GM18517 (cell line): Measurements from ENCODE around the gene CUL7.
"Not testable (repeated sequence)": the region's sequence is repeated elsewhere in the genome, so short reads cannot be mapped to it uniquely, and the experiment has no call there.

Experiments used
- ATAC-seq: cut with Tn5 transposase; IDR thresholded peaks from one replicate; pipeline ENCODE4 v1.9.1; 2021; ENCODE audit warnings: mild to moderate bottlenecking, moderate library complexity; ENCODE audit not compliant: unreplicated experiment

The CUL7 gene

DNA sequence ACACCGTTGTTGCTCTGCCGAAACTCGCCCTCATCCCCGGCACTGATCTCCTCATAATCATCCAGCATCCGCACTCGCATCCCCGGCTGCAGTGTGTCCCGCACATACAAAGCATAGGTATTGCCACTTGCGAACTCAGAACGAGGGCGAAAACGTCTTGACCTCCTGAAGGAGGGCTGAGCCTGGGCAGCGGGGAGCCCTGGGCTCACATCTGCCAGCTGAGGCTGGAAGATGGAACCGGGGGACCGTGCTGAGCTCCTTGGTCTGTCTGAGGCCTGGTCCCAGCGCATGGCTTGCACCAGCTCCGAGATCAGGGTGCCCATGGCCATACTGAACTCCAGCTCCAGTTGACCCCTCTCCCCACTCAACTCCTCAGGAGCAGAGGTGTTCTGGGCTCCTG is 2.7 kb downstream of the CUL7 start:
- ATAC-seq: no peak

DNA sequence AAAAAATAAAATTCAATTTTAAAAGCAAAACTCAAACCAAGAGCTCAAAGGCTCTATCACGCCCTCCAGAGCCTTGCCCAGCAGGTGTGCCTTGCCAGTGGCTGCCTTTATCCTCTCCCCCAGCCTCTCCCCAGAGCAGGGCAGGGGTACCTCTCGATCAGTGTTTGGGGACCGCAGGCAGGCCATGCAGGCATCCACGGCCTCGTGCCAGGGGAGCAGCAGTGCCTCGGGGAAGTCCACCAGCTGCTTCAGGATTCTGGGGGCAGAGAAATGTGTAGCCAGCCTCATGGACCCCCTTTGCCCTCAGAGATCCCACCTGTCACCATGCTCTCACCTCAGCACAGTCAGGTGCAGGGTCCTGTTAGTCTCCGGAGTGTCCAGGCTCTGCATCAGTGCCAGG is 5.7 kb downstream of the CUL7 start:
- ATAC-seq: no peak

DNA sequence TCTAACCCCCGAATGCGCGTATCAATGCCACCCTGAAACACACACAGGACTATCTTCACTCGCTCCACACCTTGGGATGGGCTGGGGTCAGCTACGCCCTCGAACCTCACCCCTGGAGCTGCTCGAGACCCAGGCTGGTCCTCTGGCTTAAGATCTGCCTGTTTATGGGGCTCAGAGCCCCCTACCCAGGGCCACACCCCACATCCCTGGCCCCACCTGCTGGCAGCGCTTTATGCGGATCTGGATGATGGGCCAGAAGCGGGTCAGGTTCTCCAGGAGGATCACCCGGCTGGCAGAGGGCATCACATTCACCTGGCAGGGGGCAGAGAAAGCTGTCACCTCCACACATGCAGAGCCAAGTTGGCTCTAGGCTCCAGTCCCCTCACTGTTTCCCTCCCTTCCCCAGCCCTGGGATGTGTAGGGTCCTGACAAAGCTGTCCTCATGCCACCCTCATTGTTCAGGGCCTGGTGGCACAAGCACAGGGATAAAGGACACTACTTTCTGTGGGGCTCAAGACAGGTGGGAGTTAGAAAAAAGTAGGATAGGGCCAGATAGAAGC is 8.2 kb downstream of the CUL7 start:
- ATAC-seq: no peak

DNA sequence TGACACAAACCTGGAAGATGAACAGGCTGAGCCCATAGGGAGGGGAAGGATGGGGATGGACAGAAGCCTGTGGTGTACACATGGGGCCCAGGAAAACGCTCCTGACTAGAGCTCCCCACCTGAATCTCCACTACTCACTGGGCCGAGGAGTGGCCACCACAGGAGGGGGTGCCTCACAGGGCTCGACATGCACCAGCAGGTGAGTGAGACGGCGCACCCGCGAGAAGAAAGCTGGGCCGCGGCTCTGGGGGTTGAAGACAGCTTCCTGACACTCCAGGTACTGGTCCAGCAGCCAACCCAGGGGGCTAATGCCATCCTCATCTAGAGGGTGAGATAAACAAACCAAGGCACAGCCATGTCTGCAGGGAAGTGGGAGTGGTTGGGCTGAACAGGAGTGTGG is 10.3 kb downstream of the CUL7 start:
- ATAC-seq: no peak

DNA sequence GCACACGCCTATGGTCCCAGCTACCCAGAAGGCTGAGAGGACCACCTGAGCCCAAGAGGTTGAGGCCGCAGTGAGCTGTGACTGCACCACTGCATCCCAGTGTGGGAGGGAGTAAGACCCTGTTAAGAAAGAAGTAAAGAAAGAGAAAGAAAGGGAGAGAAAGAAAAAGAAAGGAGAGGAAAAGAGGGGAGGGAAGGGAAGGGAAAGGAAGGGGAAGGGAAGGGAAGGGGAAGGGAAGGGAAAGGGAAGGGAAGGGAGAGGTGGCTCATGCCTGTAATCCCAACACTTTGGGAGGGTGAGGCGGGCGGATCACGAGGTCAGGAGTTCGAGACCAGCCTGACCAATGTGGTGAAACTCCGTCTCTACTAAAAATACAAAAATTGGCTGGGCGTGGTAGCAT is 12.2 kb downstream of the CUL7 start:
- ATAC-seq: not testable (repeated sequence)

DNA sequence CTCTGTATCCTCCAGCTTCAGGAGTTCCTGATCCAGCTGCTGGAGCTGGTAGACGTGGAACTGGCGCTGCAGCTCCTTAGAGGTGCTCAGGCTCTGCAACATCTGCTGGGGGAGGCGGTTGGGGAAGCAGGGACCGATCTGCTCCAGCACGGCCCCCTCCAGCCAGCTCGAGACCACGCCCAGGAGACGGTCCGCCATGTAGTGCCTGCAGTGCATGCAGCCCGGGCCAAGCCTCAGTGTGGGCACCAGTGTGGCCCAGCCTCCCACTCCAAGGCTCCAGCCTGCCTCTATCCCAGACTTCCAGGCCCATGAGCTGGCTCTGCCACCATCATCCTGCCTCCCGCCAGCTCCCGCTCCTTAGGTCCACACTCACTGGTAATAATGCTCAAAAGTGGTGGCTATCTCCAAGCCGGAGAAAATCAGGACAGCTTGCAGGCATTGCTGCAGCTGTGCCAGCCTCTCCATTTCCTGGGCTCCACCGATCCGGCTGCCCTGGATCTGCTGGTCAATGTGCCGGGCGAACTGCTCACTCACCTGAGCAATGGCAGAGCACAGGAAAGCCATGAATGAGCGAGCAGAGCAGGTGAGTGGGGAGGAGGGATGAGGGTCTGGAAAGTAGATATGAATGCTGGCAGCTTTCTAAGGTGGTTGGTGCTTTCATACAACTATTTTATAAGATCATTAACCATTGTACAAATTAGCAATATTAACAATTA is 13.0 kb downstream of the CUL7 start:
- ATAC-seq: no peak

DNA sequence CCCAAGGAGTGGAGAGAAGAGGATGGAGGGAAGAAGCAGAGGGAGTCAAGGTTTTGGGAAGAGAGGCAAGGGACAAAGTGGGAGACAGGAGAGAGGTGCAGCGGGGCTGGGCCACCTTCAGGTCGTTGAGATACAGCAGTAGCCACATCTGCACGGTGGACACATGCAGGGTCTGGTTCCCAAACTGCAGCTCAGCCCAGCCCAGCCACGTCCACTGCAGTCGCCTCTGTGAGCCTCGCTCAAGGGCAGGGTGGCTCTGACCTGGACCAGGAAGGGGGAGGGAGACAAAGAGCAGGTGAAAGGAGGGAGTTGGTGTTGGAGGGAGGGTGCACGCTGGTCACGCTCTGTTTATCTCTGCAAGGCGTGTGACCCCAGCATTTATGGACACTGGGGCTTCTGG is 14.9 kb downstream of the CUL7 start:
- ATAC-seq: no peak

DNA sequence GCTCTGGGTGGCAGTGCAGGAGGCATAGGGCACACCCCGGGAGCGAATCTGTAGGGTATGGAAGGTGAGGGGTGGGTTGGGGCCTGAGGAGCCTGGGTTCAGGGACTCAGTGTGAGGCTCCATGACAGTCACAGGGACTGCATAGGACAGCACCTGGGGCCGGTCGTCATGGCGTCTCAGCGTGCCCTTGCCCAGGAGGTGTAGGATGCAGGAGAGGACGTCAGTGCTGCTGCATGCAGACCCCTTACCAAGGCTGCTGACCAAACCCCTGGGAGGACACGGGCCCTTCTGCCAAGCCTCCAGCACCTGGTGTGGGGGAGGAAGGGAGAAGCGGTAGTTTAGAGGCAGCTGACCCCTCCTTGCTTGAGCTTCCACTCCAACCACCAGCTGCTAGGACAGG is 15.9 kb downstream of the CUL7 start:
- no peak for ATAC-seq

DNA sequence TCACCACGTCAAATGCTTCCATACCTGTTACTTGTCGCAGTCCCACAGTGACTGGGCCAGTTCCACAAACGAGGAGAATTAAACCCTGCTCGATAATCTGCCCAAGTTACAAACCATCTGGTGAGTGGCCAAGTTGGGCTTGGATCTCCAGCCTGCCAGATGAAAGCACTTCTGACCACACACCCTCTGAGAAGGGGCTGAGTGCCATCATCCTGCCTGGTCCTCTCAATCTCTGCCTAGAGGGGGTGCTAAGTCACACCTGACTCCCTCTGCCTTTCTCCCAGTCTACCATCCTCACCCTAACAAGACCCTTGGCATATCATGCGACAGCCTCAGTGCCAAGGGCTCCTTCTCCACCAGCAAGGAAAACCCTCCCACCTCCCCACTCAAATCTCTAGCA is 16.5 kb downstream of the CUL7 start:
- no peak for ATAC-seq

DNA sequence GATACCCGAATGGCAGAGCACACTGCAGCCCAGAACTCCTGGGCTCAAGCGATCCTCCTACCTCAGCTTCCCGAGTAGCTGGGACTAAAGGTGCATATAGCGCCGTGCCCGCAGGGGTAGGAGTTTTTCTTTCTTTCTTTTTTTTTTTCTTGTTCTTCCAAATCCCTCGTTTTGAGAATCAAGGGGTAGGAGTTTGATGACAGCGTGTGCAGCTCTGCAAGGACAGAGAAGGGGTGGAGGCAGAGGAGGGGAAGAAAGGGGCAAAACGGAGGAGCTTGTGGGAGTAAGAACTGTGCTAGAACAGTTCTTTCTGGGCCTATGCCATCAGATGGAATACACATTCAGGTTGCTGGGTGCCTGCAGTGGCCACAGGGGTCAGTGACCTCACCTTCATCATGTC is 16.9 kb downstream of the CUL7 start:
- no peak for ATAC-seq

DNA sequence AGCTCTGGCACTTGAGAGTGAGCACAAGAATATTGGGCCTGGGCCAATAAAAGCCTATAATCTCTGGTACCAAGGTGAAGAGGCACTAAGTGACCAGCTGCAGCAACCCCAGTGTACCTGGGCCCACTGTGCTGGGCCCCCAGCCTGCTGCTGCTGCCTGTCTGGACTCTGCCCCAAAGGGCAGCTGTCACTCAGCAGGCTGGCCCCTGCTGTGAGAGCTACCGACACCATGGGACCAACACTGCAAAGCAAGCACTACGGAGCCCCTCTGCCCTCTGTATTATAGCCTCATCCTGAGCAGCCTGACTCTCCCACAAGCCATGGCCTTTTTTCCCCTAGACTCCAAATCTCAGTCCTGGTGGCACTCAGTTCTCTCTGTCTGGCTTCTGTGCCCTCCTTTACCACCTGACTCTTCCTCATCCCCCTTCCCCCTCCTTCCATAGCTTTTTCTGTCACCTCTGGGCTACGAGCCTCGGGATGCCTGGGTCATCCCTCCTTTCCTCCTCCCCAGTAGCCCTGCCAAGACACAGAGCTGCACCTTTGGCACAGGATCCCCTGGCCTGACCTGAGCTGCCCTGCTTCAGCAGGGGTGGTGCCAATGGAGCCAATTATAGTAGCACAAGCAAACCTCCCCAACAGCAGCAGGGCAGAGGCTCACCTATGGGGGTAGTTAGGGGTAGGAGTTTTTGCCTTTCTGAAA is 18.0 kb downstream of the CUL7 start:
- ATAC-seq: no peak

DNA sequence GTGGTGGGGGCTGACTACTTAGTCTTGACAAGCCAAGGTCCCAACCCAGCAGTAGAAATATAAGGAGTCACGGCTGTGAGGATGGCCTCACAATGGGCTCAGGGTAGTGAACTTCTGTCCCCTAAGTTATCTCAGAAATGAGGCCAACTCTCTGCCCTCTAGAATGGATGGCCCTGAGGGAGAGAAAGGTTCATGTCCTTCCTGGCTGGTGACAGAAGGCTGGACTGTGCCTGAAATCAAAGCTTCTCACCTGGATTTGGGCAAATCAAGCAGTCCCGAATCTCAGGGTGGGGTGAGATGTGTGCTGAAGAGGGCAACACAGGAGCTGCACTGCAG is 19.5 kb downstream of the CUL7 start:
- ATAC-seq: no peak

DNA sequence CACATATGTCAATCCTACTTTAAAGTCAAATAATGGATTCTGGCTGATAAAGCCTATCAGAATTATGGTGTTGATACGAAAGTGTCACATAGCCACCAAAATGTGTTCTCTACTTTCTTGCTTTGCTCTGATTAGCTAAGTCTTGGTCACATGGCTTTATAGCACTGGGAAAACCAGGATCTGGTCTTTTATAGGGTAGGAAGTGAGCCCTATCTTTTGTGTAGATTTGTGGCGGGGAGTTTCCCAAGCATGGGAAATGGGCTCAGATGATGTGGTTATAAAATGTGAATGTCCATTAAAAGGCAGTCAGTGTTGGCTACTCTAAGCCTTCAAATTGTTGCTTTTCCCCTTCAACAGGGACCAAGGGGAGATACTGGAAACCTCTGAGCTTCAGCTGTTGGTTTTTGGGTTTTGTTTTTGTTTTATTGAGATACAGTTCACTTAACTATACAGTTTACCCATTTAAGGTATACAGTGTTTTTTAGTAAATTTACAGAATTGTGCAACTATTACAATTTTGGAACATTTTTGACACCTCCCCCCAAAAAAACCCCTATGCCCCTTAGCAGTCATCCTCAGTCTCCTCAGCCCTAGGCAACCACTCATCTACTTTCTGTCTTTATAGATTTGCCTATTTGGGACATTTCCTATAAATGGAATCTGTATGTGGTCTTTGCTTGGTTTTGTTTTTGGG is 20.0 kb downstream of the CUL7 start:
- no peak for ATAC-seq

DNA sequence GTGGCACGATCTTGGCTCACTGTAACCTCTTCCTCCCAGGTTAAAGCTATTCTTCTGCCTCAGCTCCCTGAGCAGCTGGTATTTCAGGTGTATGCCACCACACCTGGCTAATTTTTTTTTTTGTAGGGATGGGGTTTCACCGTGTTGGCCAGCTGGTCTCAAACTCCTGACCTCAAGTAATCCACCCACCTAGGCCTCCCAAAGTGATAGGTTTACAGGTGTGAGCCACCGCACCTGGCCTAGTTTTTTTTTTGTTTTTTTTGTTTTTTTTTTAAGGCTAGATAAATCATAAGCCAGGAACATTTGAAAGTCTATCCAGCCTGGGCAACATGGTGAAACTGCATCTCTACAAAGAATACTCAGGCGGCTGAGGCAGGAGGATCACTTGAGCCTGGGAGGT is 21.3 kb downstream of the CUL7 start:
- ATAC-seq: no peak

DNA sequence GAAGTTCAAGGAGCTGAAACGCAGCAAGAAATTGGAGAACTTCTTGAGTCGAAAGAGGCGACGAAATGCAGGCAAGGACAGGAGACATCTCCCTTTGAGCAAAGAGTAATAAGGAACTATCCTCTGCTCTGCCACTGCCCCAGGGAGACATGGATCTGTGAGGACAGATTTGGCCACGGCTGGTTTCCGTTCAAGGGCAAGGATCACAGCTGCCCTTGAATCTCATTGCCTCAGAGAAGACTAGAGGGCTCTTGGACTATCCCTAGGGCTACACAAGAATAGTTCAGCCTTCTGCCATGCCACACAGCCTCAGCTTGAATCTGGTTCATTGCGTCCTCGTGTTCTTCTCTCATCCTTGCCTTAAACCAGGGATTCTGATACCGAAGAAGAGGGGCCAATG is 24.5 kb downstream of the CUL7 start:
- no peak for ATAC-seq

DNA sequence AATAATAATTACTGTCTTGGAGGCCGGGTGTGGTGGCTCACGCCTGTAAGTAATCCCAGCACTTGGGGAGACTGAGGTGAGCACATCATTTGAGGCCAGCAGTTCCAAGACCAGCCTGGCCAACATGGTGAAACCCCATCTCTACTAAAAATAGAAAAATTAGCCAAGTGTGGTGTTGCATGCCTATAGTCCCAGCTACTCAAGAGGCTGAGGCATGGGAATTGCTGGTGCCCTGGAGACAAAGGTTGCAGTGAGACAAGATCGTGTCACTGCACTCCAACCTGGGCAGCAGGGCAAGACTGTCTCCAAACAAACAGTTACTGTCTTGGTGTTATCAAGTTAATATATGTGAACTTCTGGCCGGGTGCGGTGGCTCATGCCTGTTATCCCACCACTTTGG is 27.3 kb downstream of the CUL7 start:
- ATAC-seq: no peak

DNA sequence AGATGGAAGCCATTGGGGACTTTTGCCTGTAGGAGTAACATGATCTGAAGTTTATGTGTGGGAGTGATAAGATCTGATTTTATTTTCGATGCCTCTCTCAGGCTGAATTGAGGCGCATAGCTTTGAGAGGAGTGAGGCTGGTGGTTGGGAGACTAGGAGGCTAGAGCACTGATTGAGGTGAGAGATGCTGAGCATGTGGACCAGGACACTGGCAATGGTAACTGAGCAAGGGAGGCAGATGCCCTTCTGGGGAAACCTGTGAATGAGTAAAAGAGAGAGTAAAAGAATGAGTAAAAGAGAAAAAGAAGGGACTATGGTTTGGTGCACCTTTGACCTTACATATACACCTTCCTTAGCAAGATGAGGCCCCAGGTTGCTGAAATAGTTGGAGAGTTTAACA is 29.2 kb downstream of the CUL7 start:
- ATAC-seq: no peak

DNA sequence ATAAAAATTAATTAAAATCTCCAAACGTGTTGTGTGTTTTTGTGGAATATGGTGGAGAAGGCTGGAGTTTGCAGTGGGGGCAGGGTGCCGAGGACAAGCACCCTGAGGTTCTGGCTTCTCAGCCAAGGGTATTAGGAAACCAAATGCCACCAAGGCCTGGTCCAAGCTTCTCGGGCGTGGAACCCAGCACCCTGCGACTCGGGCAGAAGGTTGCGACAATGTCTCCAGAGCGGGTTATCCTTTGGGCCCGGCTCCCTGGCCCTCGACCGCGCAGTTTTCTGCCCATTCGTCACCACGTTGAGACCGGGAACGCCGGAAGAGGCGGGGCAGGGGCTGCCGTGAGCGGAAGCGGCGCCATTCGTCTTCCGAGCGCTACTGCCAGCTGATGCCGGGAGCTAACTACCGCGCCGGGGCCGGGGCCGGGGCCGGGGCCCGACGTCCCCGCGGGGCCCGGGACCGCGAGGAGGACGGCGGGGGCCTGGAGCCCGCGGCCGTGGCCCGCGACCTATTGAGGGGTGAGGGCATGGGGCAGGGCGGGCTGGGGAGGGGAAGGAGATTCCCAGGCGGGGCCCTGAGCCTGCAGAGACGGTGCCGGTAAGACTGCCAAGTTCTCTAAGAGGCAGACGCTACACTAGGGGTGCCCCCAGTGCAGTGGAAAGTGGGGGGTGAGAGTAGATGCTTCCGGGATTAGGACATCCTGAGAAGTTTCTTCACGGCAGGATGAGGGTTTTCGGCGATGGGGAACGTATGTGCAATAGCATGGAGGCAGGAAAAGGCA is 32.2 kb downstream of the CUL7 start, which contains the start of gene RRP36:
Gene RRP36, plus strand, starts transcription at position 354 of the 778 bp plus-strand sequence. Its CDS starts 32 bp downstream, at position 386.
- peak; percentile 58 for ATAC-seq

DNA sequence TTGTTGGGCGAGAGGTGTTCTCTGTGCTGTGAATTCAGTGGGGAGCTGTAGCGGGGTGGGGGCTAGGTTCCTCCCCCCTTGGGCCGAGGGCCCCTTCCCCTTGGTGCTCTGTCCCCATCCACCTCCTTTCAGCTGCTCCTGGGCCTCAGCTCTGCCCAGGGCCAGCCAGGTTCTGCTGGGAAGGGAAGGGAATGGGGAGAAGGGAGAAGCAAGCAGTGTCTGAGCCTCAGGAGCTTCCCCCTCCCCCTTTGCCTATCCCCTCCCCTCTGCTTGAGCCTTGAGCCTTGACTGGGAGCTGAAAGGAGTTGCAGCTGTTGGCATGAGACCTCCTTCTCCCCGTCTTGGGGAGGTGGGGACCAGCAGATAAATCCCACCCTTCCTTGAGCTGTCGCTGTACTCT is 32.8 kb downstream of the CUL7 start:
- ATAC-seq: no peak

DNA sequence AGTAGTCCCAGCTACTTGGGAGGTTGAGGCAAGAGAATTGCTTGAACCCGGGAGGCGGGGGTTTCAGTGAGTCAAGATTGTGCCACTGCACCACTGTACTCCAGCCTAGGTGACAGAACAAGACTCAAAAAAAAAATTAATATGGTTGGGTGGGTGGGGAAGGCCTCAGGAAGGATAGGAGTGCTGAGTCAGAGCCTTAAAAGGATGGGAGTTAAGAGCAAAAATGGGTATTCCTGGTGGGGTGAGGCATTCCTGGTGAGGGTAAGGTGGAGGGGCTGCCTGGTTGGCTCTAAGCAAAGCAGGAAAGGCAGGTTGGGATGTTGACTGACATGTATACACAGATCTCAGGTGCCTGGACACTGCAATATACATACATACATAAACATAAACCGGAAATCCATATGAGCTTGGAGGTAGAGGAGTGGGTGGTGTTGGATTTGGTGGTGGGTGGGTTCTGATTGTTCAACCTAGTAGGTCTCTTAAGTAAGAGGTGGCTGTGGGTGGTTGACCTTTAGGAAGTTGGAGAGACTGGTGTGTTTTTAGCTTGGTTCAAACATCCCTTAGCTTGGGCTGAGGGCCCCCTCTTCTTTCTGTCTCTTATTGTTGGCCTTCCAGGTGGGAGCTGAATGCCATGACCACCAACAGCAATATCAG is 33.5 kb downstream of the CUL7 start:
- ATAC-seq: no peak

DNA sequence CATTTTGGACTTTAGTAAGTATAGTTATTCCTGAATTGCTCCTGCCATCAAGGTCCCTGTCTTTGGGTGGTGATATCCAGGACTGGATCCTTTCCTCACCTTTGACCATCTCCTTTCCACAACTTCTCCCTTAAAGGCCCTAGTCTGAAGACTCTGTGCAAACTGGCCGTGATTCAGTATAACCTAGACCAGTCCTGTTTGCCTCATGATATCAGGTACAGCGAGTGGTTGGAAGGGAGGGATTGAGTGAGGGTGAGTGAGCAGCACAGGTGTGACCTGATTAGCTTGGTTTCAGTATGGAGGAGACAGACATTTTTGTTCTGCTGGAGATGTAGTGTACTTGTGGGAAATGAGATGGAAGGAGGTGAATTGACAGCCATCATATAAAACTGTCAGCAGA is 34.5 kb downstream of the CUL7 start:
- ATAC-seq: no peak
